GM12875 (cell line): ENCODE data around the gene TTC23.
"Not testable (repeated sequence)": the region's sequence is repeated elsewhere in the genome, so short reads cannot be mapped to it uniquely, and the experiment has no call there.

Experiments
- H3K4me3 ChIP-seq: one replicate; pipeline ENCODE4 v1.5.1; 2011; ENCODE audit warnings: low read depth, low read length, control low read depth
- CTCF ChIP-seq: IDR thresholded peaks from 2 replicates; pipeline ENCODE4 v1.5.1; 2011; ENCODE audit warnings: low read depth, mild to moderate bottlenecking, control low read depth, inconsistent platforms, low read length, moderate library complexity, borderline replicate concordance; ENCODE audit not compliant: insufficient read depth

TTC23 gene

GRCh38 chr15:99201408-99202175 lies 47.8 kb downstream of the TTC23 start:
- TF ChIP-seq CTCF, result no peak
- H3K4me3 ChIP-seq, result no peak overlapping the region

GRCh38 chr15:99197856-99198255 lies 51.5 kb downstream of the TTC23 start:
- no peak for TF ChIP-seq CTCF
- no peak overlapping the region for H3K4me3 ChIP-seq

GRCh38 chr15:99192181-99192580 lies 57.2 kb downstream of the TTC23 start:
- H3K4me3 ChIP-seq, result not testable (repeated sequence)

- no peak for TF ChIP-seq CTCF
- H3K4me3 ChIP-seq, result no peak overlapping the region
Observed at GRCh38 chr15:99187936-99188335, 61.4 kb downstream of the TTC23 start.

- TF ChIP-seq CTCF, result no peak
- no peak overlapping the region for H3K4me3 ChIP-seq
Observed at GRCh38 chr15:99185414-99186130, 63.8 kb downstream of the TTC23 start.

GRCh38 chr15:99182791-99183190 lies 66.6 kb downstream of the TTC23 start:
- no peak overlapping the region for H3K4me3 ChIP-seq
- no peak for TF ChIP-seq CTCF

- TF ChIP-seq CTCF, result no peak
Observed at GRCh38 chr15:99181545-99181971, 67.8 kb downstream of the TTC23 start.

More at GRCh38 chr15:99181545-99181971, 67.8 kb downstream of the TTC23 start:
- no peak overlapping the region for H3K4me3 ChIP-seq
